Keratinocyte (primary cell): Measurements from ENCODE around the gene CLDN5. TPM values are rescaled to one million over a fixed set of nuclear protein-coding genes. Genes with fewer than 3 reads are reported as not detected.

Experiments used
- DNase-seq: peaks from one replicate; pipeline ENCODE4 v3.0.0-alpha.2; 2011; ENCODE audit warnings: low read depth, missing footprints, low spot score
- FAIRE-seq: peaks from 2 replicates; lab custom pipeline; 2011; peaks lifted over from hg19 to GRCh38; lab: Jason Lieb, UNC
- H2AFZ ChIP-seq: 2 replicates; pipeline ENCODE4 v1.6.0; 2012; ENCODE audit warnings: low read length, control low read depth, inconsistent platforms; ENCODE audit not compliant: control insufficient read depth
- H3K27ac ChIP-seq: 2 replicates; pipeline ENCODE4 v1.5.1; 2011; ENCODE audit warnings: low read length; ENCODE audit not compliant: control insufficient read depth, insufficient read depth
- H3K27me3 ChIP-seq: 3 replicates; pipeline ENCODE4 v1.6.0; 2011; ENCODE audit warnings: low read length; ENCODE audit not compliant: control insufficient read depth, insufficient read depth; ENCODE audit errors: extremely low read depth
- H3K36me3 ChIP-seq, 2 experiments: 2 replicates in 1 of 2; 3 replicates in 1 of 2; pipeline ENCODE4 v1.5.1; 2011; ENCODE audit warnings: low read length in 2 of 2, mild to moderate bottlenecking in 1 of 2; ENCODE audit not compliant: control insufficient read depth in 2 of 2, insufficient read depth in 2 of 2; ENCODE audit errors: extremely low read depth in 1 of 2
- H3K4me1 ChIP-seq: 3 replicates; pipeline ENCODE4 v1.5.1; 2011; ENCODE audit warnings: low read length; ENCODE audit not compliant: control insufficient read depth, insufficient read depth; ENCODE audit errors: extremely low read depth
- H3K4me2 ChIP-seq: 3 replicates; pipeline ENCODE4 v1.6.0; 2011; ENCODE audit warnings: low read depth, low read length; ENCODE audit not compliant: control insufficient read depth, insufficient read depth; ENCODE audit errors: extremely low read depth
- H3K4me3 ChIP-seq, 3 experiments: fragments of 200-600 bp in 1 of 3; sonication (generic) in 1 of 3; 2 replicates in 2 of 3; 3 replicates in 1 of 3; pipeline ENCODE4 v1.5.1; 2011 to 2016; ENCODE audit warnings: low read length in 3 of 3, mild to moderate bottlenecking in 3 of 3, control low read depth in 2 of 3, inconsistent platforms in 1 of 3, low read depth in 1 of 3, mixed read lengths in 1 of 3, mixed run types in 1 of 3, moderate library complexity in 1 of 3; ENCODE audit not compliant: control insufficient read depth in 2 of 3, insufficient read depth in 2 of 3; ENCODE audit errors: extremely low read depth in 1 of 3
- H3K79me2 ChIP-seq: 2 replicates; pipeline ENCODE4 v1.6.0; 2012; ENCODE audit warnings: low read length; ENCODE audit not compliant: control insufficient read depth, insufficient read depth
- H3K9ac ChIP-seq: 3 replicates; pipeline ENCODE4 v1.6.0; 2011; ENCODE audit warnings: low read length; ENCODE audit not compliant: control insufficient read depth, insufficient read depth; ENCODE audit errors: extremely low read depth
- H3K9me1 ChIP-seq: 3 replicates; pipeline ENCODE4 v1.6.0; 2011; ENCODE audit warnings: low read length; ENCODE audit not compliant: control insufficient read depth, insufficient read depth; ENCODE audit errors: extremely low read depth
- H3K9me3 ChIP-seq: 2 replicates; pipeline ENCODE4 v1.5.1; 2012; ENCODE audit warnings: low read depth, low read length; ENCODE audit not compliant: control insufficient read depth
- H4K20me1 ChIP-seq: 3 replicates; pipeline ENCODE4 v1.6.0; 2011; ENCODE audit warnings: low read length; ENCODE audit not compliant: control insufficient read depth, insufficient read depth; ENCODE audit errors: extremely low read depth
- EZH2 ChIP-seq: IDR thresholded peaks from one replicate; pipeline ENCODE4 v1.6.1; 2012; ENCODE audit warnings: inconsistent platforms, mild to moderate bottlenecking, low read length, moderate library complexity
- dilution Hi-C: fragments of 300-500 bp; cut with MboI; formaldehyde crosslinking; loops from one replicate; pipeline ENCODE4 v1.7.0; 2020; ENCODE audit warnings: low sequenced_read_pairs; ENCODE audit not compliant: extremely low pct_ligation_motif_present
- polyA plus RNA-seq, 5 experiments: library from polyadenylated mRNA; depleted of rRNA in 3 of 5; stranded (reverse) in 3 of 5; stranded (forward) in 1 of 5; unstranded in 1 of 5; fragments of >200 nt; gene quantifications; 1 replicate in 1 of 5; 2 replicates in 3 of 5; 3 replicates in 1 of 5; pipeline versions ENCODE4 v1.2.1 to v1.2.3, GENCODE V29; 2011 to 2012; ENCODE audit warnings: missing spikeins in 2 of 5, low read depth in 1 of 5, low replicate concordance in 1 of 5
- TF ChIP-seq, protein P1 (sequence below), 3 experiments: IDR thresholded peaks in 1 of 3; conservative IDR thresholded peaks in 1 of 3; optimal IDR thresholded peaks in 1 of 3; 2 replicates in 2 of 3; 3 replicates in 1 of 3; pipeline versions ENCODE3 to v1.5.1; 2011; ENCODE audit warnings: low read length in 3 of 3, mild to moderate bottlenecking in 3 of 3, moderate library complexity in 2 of 3, control low read depth in 1 of 3, inconsistent platforms in 1 of 3; ENCODE audit not compliant: insufficient read depth in 2 of 3; ENCODE audit errors: extremely low read depth in 1 of 3

The CLDN5 gene
- polyA plus RNA-seq, 1 donor (not counting 4 experiments of a cell fraction or from before 2014, with no cell fraction given) = not detected

DNA sequence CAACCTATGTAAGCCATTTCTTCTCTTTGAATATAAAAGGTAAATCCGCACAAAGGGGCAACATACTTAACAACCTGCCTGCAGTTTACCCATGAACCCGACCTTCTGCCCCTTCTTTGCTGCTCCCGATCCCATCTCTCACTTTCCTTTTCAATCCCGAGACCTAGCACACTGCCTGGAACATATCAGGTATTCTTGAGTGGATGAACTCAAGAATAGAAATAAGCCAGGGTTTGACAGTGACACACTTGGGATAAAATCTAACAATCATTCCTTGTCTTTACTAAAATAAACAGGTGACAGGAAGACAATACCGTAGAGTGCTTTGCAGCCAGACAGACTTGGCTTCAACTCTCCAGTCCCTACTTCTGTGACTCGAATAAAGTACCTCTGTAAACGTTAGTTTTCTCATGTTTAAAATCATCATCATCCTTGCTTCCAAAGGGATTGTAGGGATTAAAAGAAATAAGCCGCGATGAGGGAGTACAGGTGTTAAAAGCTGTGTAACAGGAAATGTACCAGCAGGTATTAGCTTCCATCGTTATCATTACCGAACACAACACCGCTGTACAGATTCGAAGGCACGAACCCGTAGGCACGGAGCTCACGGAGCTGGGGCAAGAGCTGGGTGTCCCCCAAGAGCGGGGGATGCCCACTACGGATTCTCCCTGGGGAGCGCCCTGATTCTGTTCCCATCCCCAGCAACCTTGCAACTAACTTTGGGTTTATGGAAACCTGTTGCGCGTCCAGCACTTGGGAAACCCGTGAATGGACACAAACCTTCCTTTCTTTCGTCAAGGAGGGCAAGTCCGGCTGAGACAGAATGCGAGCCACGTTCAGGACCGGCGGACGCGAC is 45.9 kb downstream of the CLDN5 start:
- H3K36me3 ChIP-seq = peaks cover 9 to 16% of the 10 kb centered on the region in 2 experiments
- H3K9ac ChIP-seq = peak overlapping the region; percentile 100
- no peaks in the 10 kb centered on the region for H3K9me3 ChIP-seq
- FAIRE-seq (no peak), DNase-seq (no peak)
- peak overlapping the region; percentile 99 for H3K4me2 ChIP-seq
- dilution Hi-C loops = no loop called here
- TF ChIP-seq, protein P1, sequence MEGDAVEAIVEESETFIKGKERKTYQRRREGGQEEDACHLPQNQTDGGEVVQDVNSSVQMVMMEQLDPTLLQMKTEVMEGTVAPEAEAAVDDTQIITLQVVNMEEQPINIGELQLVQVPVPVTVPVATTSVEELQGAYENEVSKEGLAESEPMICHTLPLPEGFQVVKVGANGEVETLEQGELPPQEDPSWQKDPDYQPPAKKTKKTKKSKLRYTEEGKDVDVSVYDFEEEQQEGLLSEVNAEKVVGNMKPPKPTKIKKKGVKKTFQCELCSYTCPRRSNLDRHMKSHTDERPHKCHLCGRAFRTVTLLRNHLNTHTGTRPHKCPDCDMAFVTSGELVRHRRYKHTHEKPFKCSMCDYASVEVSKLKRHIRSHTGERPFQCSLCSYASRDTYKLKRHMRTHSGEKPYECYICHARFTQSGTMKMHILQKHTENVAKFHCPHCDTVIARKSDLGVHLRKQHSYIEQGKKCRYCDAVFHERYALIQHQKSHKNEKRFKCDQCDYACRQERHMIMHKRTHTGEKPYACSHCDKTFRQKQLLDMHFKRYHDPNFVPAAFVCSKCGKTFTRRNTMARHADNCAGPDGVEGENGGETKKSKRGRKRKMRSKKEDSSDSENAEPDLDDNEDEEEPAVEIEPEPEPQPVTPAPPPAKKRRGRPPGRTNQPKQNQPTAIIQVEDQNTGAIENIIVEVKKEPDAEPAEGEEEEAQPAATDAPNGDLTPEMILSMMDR (optimal IDR thresholded peaks at IDR 0.05 in 1 of 3, IDR thresholded peaks at IDR 0.05 in 1 of 3, conservative IDR thresholded peaks at IDR 0.05 in 1 of 3; ENCODE audit: extremely low read depth in 1 of 3, insufficient read depth in 2 of 3, low read length in 3 of 3) = no peak
- no peak for TF ChIP-seq EZH2
- H3K4me1 ChIP-seq = peaks cover 36% of the 10 kb centered on the region
- peak overlapping the region; percentile 66 for H2AFZ ChIP-seq
- peaks cover 2% of the 10 kb centered on the region for H3K9me1 ChIP-seq
- no peaks in the 10 kb centered on the region for H3K27me3 ChIP-seq
- H3K79me2 ChIP-seq = peaks cover 60% of the 10 kb centered on the region
- H3K27ac ChIP-seq = peak overlapping the region; percentile 100
- H3K4me3 ChIP-seq = peak overlapping the region; percentile 58 to 98 (median 96)
- H4K20me1 ChIP-seq = peaks cover 6% of the 10 kb centered on the region

GRCh38 chr22:19477321-19478044 is 46.7 kb downstream of the CLDN5 start:
- peak overlapping the region; percentile 100 for H3K9ac ChIP-seq
- H3K27ac ChIP-seq = peak overlapping the region; percentile 100
- peak overlapping the region; percentile 58 to 98 (median 96) for H3K4me3 ChIP-seq

More at GRCh38 chr22:19477321-19478044, 46.7 kb downstream of the CLDN5 start:
- dilution Hi-C loops = no loop called here
- Histone ChIP-seq H3K27me3 (no peaks in the 10 kb centered on the region), H3K9me1 (peaks cover 2% of the 10 kb centered on the region), H3K4me2 (peak overlapping the region; percentile 99), H3K4me1 (peaks cover 36% of the 10 kb centered on the region), H2AFZ (no peak overlapping the region), H3K9me3 (no peaks in the 10 kb centered on the region), H3K36me3 (peaks cover 15 to 17% of the 10 kb centered on the region in 2 experiments), H4K20me1 (peaks cover 6% of the 10 kb centered on the region), H3K79me2 (peaks cover 61% of the 10 kb centered on the region)
- FAIRE-seq (no peak), DNase-seq (no peak)
- no peak for TF ChIP-seq EZH2
- TF ChIP-seq, protein P1 (optimal IDR thresholded peaks at IDR 0.05 in 1 of 3, IDR thresholded peaks at IDR 0.05 in 1 of 3, conservative IDR thresholded peaks at IDR 0.05 in 1 of 3; ENCODE audit: extremely low read depth in 1 of 3, insufficient read depth in 2 of 3, low read length in 3 of 3) = no peak
